HG03103 (cell line): ENCODE data around the gene NELL1.

Experiments used
- ATAC-seq: cut with Tn5 transposase; IDR thresholded peaks from one replicate; pipeline ENCODE4 v1.9.1; 2021; ENCODE audit warnings: low read depth; ENCODE audit not compliant: unreplicated experiment

NELL1 gene

GRCh38 chr11:21602699-21603098 is 933.3 kb downstream of the NELL1 start:
- ATAC-seq: no peak

- ATAC-seq: no peak
Observed at GRCh38 chr11:21603886-21604285, 934.5 kb downstream of the NELL1 start.

GRCh38 chr11:21604564-21604963 is 935.2 kb downstream of the NELL1 start:
- ATAC-seq: no peak

- no peak for ATAC-seq
Observed at GRCh38 chr11:21612326-21612725, 942.9 kb downstream of the NELL1 start.

- ATAC-seq: no peak
Observed at GRCh38 chr11:21614961-21615360, 945.6 kb downstream of the NELL1 start.

- ATAC-seq: no peak
Observed at GRCh38 chr11:21615955-21616371, 946.6 kb downstream of the NELL1 start.

GRCh38 chr11:21622566-21622965 is 953.2 kb downstream of the NELL1 start:
- no peak for ATAC-seq

- ATAC-seq: no peak
Observed at GRCh38 chr11:21622995-21623394, 953.6 kb downstream of the NELL1 start.
